ENCODE measurements around the gene BRIP1.

DNA sequence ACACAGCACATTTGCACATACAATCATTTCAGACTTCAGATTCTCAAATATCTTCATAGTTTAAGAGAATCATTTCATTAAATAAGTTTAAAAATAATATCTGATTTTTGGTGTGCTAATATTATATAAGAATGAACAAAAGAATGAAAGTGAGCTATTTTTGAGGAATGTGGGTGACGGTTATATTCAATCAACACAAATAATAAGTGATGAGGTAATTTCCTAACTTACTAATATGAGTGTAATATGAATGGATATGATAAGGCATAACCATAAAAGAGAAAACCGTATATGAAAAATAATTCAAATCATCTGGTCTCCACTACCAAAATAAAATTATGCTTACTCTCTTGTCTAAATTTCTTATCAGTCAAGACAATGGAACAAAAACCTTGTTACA is 203.9 kb downstream of the BRIP1 start:
- TF ChIP-seq, protein P1, sequence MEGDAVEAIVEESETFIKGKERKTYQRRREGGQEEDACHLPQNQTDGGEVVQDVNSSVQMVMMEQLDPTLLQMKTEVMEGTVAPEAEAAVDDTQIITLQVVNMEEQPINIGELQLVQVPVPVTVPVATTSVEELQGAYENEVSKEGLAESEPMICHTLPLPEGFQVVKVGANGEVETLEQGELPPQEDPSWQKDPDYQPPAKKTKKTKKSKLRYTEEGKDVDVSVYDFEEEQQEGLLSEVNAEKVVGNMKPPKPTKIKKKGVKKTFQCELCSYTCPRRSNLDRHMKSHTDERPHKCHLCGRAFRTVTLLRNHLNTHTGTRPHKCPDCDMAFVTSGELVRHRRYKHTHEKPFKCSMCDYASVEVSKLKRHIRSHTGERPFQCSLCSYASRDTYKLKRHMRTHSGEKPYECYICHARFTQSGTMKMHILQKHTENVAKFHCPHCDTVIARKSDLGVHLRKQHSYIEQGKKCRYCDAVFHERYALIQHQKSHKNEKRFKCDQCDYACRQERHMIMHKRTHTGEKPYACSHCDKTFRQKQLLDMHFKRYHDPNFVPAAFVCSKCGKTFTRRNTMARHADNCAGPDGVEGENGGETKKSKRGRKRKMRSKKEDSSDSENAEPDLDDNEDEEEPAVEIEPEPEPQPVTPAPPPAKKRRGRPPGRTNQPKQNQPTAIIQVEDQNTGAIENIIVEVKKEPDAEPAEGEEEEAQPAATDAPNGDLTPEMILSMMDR (IDR thresholded peaks at IDR 0.05): no peak
- no peak for TF ChIP-seq POLR2A (IDR thresholded peaks at IDR 0.05)
- no peak for TF ChIP-seq POLR2AphosphoS5 (IDR thresholded peaks at IDR 0.05)

Data from prostate gland (tissue), 2 donors.